Keratinocyte (primary cell): Measurements from ENCODE around the gene FSTL1.

Source experiments
- CTCF ChIP-seq, 3 experiments: IDR thresholded peaks in 1 of 3; conservative IDR thresholded peaks in 1 of 3; optimal IDR thresholded peaks in 1 of 3; 2 replicates in 2 of 3; 3 replicates in 1 of 3; pipeline versions ENCODE3 to v1.5.1; 2011; ENCODE audit warnings: low read length in 3 of 3, mild to moderate bottlenecking in 3 of 3, moderate library complexity in 2 of 3, control low read depth in 1 of 3, inconsistent platforms in 1 of 3; ENCODE audit not compliant: insufficient read depth in 2 of 3; ENCODE audit errors: extremely low read depth in 1 of 3
- EZH2 ChIP-seq: IDR thresholded peaks from one replicate; pipeline ENCODE4 v1.6.1; 2012; ENCODE audit warnings: inconsistent platforms, mild to moderate bottlenecking, low read length, moderate library complexity

GRCh38 chr3:120348065-120348990 is 102.5 kb downstream of the FSTL1 start:
- TF ChIP-seq CTCF (optimal IDR thresholded peaks at IDR 0.05 in 1 of 3, IDR thresholded peaks at IDR 0.05 in 1 of 3, conservative IDR thresholded peaks at IDR 0.05 in 1 of 3; ENCODE audit: extremely low read depth in 1 of 3, insufficient read depth in 2 of 3, low read length in 3 of 3) (no peak), EZH2 (no peak)
